HPDE6-E6E7 (cell line): ENCODE measurements around the gene NBEAL1.
"Not testable (repeated sequence)": the region's sequence is repeated elsewhere in the genome, so short reads cannot be mapped to it uniquely, and the experiment has no call there.

Source experiments
- DNase-seq: peaks from one replicate; pipeline ENCODE4 v3.0.0; 2011; ENCODE audit warnings: missing footprints; ENCODE audit errors: extremely low spot score

The NBEAL1 gene

GRCh38 chr2:203225423-203226039 lies 210.9 kb downstream of the NBEAL1 start:
- DNase-seq, result no peak

- DNase-seq, result not testable (repeated sequence)
Measured at GRCh38 chr2:203229674-203230073, 215.0 kb downstream of the NBEAL1 start.

- no peak for DNase-seq
Measured at GRCh38 chr2:203237346-203238238, 222.9 kb downstream of the NBEAL1 start.

DNA sequence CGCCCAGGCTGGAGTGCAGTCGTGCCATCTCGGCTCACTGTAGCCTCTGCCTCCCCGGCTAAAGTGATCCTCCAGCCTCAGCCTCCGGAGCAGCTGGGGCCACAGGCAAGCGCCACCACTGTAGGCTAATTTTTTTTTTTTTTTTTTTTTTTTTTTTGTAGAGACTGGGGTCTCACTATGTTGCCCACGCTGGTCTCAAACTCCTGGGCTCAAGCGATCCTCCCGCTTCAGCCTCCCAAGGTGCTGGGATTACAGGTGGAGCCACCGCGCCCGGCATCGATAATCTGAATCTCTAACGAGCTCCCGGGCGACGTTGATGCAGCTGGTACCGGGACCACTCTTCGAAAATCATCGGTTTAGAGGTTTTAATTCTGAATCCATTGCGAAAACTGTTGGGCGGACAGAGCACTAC lies 223.6 kb downstream of the NBEAL1 start:
- DNase-seq, result no peak

GRCh38 chr2:203238704-203239526 lies 224.2 kb downstream of the NBEAL1 start, which contains the start of gene CYP20A1:
Gene CYP20A1, plus strand, starts transcription at chr2:203239018. Its CDS starts 45 bp downstream, at chr2:203239063.
- DNase-seq, result peak; percentile 93

GRCh38 chr2:203240491-203240890 lies 225.8 kb downstream of the NBEAL1 start:
- no peak for DNase-seq

DNA sequence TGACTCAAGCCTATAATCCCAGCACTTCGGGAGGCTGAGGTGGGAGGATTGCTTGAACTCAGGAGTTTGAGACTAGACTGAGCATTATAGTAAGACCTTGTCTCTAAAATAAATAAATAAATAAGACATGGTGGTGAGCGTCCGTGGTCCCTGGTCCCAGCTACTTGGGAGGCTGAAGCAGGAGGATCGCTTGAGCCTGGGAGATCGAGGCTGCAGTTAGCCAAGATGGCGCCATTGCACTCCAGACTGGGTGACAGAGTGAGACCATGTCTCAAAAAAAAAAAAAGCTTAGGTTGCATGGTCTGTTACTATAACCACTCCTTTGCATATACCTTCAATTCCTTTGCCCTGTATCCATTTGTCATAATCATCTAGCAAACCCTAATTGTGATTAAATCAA lies 227.8 kb downstream of the NBEAL1 start:
- DNase-seq, result no peak

DNA sequence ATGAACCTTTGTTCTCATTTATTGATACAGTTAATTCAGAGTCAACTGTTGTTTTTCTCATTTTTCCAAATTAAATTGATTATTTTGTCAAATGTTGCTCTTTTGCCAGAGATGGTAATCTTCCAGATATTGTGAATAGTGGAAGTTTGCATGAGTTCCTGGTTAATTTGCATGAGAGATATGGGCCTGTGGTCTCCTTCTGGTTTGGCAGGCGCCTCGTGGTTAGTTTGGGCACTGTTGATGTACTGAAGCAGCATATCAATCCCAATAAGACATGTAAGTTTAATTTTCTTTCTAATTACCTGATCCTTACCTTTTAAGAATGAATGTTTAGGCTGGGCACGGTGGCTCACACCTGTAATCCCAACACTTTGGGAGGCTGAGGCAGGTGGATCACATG lies 232.0 kb downstream of the NBEAL1 start:
- no peak for DNase-seq

- no peak for DNase-seq
Measured at GRCh38 chr2:203252818-203253217, 238.1 kb downstream of the NBEAL1 start.

DNA sequence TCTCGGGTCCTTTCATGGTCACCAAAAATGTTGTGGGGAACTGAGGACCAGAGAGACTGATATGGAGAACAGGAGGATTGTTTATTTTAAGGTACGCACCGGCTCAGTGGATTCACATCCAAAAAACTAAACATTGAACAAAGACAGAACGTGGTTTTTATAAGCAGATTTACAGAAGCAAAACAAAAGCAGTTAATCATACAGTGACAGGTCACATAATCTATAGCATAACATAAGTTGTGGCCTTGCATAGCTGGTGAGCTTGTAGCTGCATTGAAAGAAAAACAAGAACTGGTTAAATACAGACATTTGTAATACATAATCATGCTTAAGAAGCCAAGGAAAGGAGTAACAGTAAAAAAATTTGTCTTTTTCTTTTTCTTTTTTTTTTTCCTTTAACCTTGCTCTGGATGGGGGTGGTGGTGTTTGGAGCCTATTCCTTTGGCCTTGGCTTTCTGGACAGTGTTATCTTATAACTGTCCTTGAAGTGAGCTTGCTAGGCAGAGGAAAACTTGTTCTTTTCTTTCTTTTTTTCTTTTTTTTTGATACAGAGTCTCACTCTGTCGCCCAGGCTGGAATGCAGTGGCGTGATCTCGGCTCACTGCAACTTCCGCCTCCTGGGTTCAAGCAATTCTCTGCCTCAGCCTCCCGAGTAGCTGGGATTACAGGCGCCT lies 238.9 kb downstream of the NBEAL1 start:
- not testable (repeated sequence) for DNase-seq

GRCh38 chr2:203261326-203262159 lies 246.9 kb downstream of the NBEAL1 start:
- no peak for DNase-seq
